CD4-positive, alpha-beta T cell (primary cell): ENCODE data around the gene DDX1. TPM values are rescaled to one million over a fixed set of nuclear protein-coding genes. Genes with fewer than 3 reads are reported as not detected.

ENCODE experiments used
- ATAC-seq: fragments of 200-7000 bp; cut with Tn5 transposase; one replicate; pipeline ENCODE4 v1.10.0; 2022; ENCODE audit warnings: mild to moderate bottlenecking; ENCODE audit not compliant: poor library complexity
- CTCF ChIA-PET: fragments of 350-600 bp; sonication (Branson Sonifier 250); formaldehyde crosslinking; loops from one replicate; lab custom pipeline; 2021; ENCODE audit warnings: antibody characterized with exemption, inconsistent platforms; lab: Charles Lee
- POLR2A ChIA-PET: fragments of 350-600 bp; sonication (Branson Sonifier 250); formaldehyde crosslinking; loops from one replicate; lab custom pipeline; 2021; ENCODE audit warnings: antibody characterized with exemption, inconsistent platforms; lab: Charles Lee
- DNase-seq, 14 experiments: peaks; one replicate each; pipeline ENCODE4 v3.0.0-alpha.2; 2013 to 2020; ENCODE audit warnings: mixed read lengths in 2 of 14
- H3K27ac ChIP-seq, 2 donors: one replicate each; pipeline versions ENCODE4 v1.5.1 to v1.7.0; 2013; ENCODE audit warnings: low read length in 2 of 2, low read depth in 1 of 2, mild to moderate bottlenecking in 1 of 2
- H3K27me3 ChIP-seq, 2 experiments: 1 replicate in 1 of 2; 2 replicates in 1 of 2; pipeline versions ENCODE4 v1.6.1 to v1.7.0; 2013; ENCODE audit warnings: low read length in 2 of 2, control low read depth in 1 of 2, mild to moderate bottlenecking in 1 of 2, moderate library complexity in 1 of 2; ENCODE audit not compliant: insufficient read depth in 2 of 2, control insufficient read depth in 1 of 2
- H3K36me3 ChIP-seq: one replicate; pipeline ENCODE4 v1.6.1; 2013; ENCODE audit warnings: low read length, control low read depth; ENCODE audit not compliant: insufficient read depth
- H3K4me1 ChIP-seq: one replicate; pipeline ENCODE4 v1.6.1; 2013; ENCODE audit warnings: low read length, control low read depth; ENCODE audit not compliant: insufficient read depth
- H3K4me3 ChIP-seq: one replicate; pipeline ENCODE4 v1.5.1; 2013; ENCODE audit warnings: mild to moderate bottlenecking, low read length, moderate library complexity
- H3K9me3 ChIP-seq, 2 experiments: 1 replicate in 1 of 2; 2 replicates in 1 of 2; pipeline versions ENCODE4 v1.6.1 to v1.7.0; 2013; ENCODE audit warnings: low read length in 2 of 2, mild to moderate bottlenecking in 2 of 2, control low read depth in 1 of 2, moderate library complexity in 1 of 2; ENCODE audit not compliant: control insufficient read depth in 1 of 2, insufficient read depth in 1 of 2
- H3K27ac Mint-ChIP-seq: one replicate; pipeline ENCODE4 v1.8.0; 2020; ENCODE audit warnings: mixed read lengths
- H3K27me3 Mint-ChIP-seq: one replicate; pipeline ENCODE4 v1.8.0; 2021; ENCODE audit warnings: mixed read lengths
- H3K36me3 Mint-ChIP-seq: one replicate; pipeline ENCODE4 v1.8.0; 2021; ENCODE audit warnings: low read depth, mixed read lengths
- H3K4me1 Mint-ChIP-seq: one replicate; pipeline ENCODE4 v1.8.0; 2021; ENCODE audit warnings: low read depth, mixed read lengths
- H3K4me3 Mint-ChIP-seq: one replicate; pipeline ENCODE4 v1.8.0; 2020; ENCODE audit warnings: mild to moderate bottlenecking, mixed read lengths
- H3K9me3 Mint-ChIP-seq: one replicate; pipeline ENCODE4 v1.8.0; 2020; ENCODE audit warnings: mixed read lengths
- CTCF ChIP-seq: fragments of 200-600 bp; IDR thresholded peaks from one replicate; pipeline ENCODE4 v1.8.0; 2022; ENCODE audit warnings: antibody characterized with exemption, mild to moderate bottlenecking
- intact Hi-C, 2 experiments: fragments of 100-400 bp; cut with DNase I in 1 of 2; cut with micrococcal nuclease in 1 of 2; formaldehyde crosslinking; loops; one replicate each; pipeline versions ENCODE4 v1.15.1 to v1.9.0; 2023 to 2025; cut with DNase I, micrococcal nuclease
- total RNA-seq, 174 experiments: library from RNA in 2 of 174; stranded (reverse) in 2 of 174; gene quantifications; one replicate each; pipeline ENCODE4 v1.2.3 and lab custom pipeline; 2021 to 2026

DDX1 gene
- total RNA-seq, 2 experiments from 2014 or later = 48.8 to 50.1 TPM

GRCh38 chr2:15626126-15626525 lies 34.5 kb downstream of the DDX1 start:
- Histone ChIP-seq H3K4me1 (no peaks in the 10 kb centered on the region), H3K4me3 (no peak overlapping the region), H3K36me3 (peaks cover 88% of the 10 kb centered on the region), H3K27ac (no peak overlapping the region), H3K9me3 (no peaks in the 10 kb centered on the region), H3K27me3 (no peaks in the 10 kb centered on the region)
- Mint-ChIP-seq H3K27ac (no peak overlapping the region), H3K27me3 (no peaks in the 10 kb centered on the region), H3K4me3 (no peak overlapping the region), H3K9me3 (no peaks in the 10 kb centered on the region), H3K4me1 (no peaks in the 10 kb centered on the region), H3K36me3 (peaks cover 95% of the 10 kb centered on the region)
- CTCF ChIA-PET = no interaction called here
- DNase-seq (no peak), ATAC-seq (no peak)
- intact Hi-C loops = no loop called here
- POLR2A ChIA-PET = no interaction called here
- no peak for TF ChIP-seq CTCF

- no peak for ATAC-seq
- Mint-ChIP-seq H3K27me3 (no peaks in the 10 kb centered on the region), H3K27ac (no peak overlapping the region), H3K9me3 (no peaks in the 10 kb centered on the region), H3K36me3 (peaks cover 96% of the 10 kb centered on the region), H3K4me1 (no peaks in the 10 kb centered on the region), H3K4me3 (no peak overlapping the region)
- no peaks in the 10 kb centered on the region for H3K9me3 ChIP-seq
- intact Hi-C loops = no loop called here
- H3K27me3 ChIP-seq = no peaks in the 10 kb centered on the region
- H3K36me3 ChIP-seq = peaks cover 88% of the 10 kb centered on the region
- DNase-seq = no peak
- TF ChIP-seq CTCF = no peak
- CTCF ChIA-PET = no interaction called here
- no peak overlapping the region for H3K27ac ChIP-seq
- no peak overlapping the region for H3K4me3 ChIP-seq
- H3K4me1 ChIP-seq = no peaks in the 10 kb centered on the region
- POLR2A ChIA-PET = no interaction called here
Measured at GRCh38 chr2:15626967-15627366, 35.3 kb downstream of the DDX1 start.

DNA sequence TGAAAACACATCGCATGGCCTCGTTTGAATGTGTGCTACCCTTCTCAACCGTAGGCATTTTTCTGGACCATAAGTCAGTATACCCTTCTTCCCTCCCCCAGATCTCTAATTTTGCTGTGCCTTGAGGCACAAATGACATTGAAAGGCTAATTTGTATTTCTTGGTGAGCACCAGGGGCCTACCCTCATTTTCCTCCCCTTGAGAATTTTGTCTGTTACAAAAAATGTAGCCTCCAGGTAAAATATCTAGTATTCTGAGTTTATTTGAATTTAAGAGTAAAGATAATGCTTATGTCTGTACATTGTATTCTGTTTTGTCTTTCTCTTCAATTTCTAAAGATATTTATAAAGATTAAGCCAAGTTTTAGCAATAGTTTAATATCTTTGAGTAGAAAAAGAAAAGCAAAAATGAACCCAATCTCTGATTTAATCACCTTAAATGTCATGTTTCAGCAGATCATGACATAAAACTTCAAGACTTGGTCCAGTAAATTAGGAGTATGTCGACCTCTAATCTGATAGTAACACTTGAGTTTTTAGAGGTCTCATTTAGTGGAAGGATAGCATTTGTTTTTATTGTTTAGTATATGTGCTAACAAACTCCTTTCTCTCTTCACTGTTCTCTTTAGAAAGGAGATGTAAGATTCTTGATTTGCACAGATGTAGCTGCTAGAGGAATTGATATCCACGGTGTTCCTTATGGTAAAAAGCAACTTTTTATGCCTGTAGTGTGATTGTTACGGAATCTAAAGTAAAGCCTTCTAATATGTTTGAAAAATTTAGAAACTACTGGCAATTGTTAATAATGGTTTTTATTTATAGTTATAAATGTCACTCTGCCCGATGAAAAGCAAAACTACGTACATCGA lies 36.4 kb downstream of the DDX1 start:
- Mint-ChIP-seq H3K27me3 (no peaks in the 10 kb centered on the region), H3K27ac (no peak overlapping the region), H3K9me3 (no peaks in the 10 kb centered on the region), H3K4me3 (no peak overlapping the region), H3K4me1 (no peaks in the 10 kb centered on the region), H3K36me3 (peaks cover 98% of the 10 kb centered on the region)
- Histone ChIP-seq H3K9me3 (no peaks in the 10 kb centered on the region), H3K4me1 (no peaks in the 10 kb centered on the region), H3K27me3 (no peaks in the 10 kb centered on the region), H3K36me3 (peaks cover 88% of the 10 kb centered on the region), H3K4me3 (no peak overlapping the region), H3K27ac (no peak overlapping the region)
- DNase-seq = no peak
- ATAC-seq = no peak
- no peak for TF ChIP-seq CTCF
- CTCF ChIA-PET = no interaction called here
- POLR2A ChIA-PET = no interaction called here
- intact Hi-C loops = no loop called here
